Muscle of back (tissue), 11 donors: ENCODE results near the gene ATXN1. TPM values are rescaled to one million over a fixed set of nuclear protein-coding genes. Genes with fewer than 3 reads are reported as not detected.

ENCODE experiments used
- DNase-seq, 3 donors: peaks; one replicate each; pipeline versions ENCODE4 v3.0.0 to v3.0.0-alpha.2; 2013
- polyA plus RNA-seq, 10 donors: library from polyadenylated mRNA; unstranded; fragments of 120-200 nt; gene quantifications; one replicate each; pipeline ENCODE4 v1.2.1, GENCODE V29; 2013; ENCODE audit not compliant: insufficient read length in 10 of 10

ATXN1 gene
- polyA plus RNA-seq, 10 donors: 13.6 to 16.9 (median 15.0) TPM

DNA sequence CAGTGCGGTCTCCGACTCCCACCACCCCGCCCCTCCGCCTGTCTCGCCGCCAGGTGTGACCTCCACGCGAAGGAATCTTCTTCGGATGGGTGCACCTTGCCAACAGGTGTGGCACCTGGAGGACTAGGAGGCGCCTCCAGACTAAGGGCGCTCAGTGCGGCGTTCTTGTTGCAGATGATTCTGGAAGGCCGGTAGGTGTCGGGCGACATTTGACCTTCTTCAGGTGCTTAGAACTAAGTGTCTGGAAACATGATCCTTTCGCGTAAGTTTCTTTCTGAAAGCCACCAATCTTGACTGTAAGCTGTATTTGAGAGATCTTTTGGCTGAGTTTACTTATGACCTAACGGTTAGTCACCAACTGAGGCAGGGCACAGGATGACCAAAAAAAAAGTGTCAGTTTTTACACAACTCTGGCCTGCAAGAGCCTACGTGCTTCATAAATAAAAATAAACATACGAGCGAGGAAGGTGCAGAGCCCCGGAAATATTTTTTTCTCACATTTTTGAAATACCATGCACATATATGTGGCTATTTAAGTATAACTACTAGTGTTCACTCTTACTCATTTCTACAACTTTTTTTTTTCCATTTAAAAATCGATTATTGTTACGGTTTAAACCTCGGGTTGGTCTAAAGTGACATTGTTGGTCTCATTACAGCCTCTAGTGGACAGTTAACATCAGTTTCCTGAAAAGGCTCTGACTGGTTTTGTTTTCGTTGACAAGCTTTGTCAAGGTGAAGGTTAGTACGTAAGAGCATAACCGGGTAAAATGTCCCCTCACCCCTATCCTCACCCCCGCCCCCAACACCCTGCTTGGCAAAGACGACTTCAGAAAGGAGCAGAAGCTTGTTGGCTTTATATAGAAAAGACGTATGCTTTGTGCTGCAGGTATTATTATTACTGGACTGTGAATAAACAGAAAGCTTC lies 1.6 kb upstream of the ATXN1 start:
- peak; percentile 57 to 83 (median 82) for DNase-seq

DNA sequence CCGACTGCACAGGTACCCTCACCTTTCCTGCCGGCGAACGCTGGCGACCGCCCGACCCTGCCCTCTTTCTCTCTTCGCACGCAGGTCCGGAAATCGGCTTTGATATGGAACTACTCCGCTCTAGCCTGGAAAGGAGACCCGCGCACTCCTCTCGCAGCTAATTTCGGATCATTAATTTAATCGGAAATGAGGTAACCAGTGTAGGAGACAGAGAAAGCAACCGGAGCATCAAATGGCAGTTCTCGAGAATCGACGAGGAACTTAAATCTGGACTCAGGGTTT lies 949 bp upstream of the ATXN1 start:
- DNase-seq: peak in 1 of 3 donors; percentile 25

DNA sequence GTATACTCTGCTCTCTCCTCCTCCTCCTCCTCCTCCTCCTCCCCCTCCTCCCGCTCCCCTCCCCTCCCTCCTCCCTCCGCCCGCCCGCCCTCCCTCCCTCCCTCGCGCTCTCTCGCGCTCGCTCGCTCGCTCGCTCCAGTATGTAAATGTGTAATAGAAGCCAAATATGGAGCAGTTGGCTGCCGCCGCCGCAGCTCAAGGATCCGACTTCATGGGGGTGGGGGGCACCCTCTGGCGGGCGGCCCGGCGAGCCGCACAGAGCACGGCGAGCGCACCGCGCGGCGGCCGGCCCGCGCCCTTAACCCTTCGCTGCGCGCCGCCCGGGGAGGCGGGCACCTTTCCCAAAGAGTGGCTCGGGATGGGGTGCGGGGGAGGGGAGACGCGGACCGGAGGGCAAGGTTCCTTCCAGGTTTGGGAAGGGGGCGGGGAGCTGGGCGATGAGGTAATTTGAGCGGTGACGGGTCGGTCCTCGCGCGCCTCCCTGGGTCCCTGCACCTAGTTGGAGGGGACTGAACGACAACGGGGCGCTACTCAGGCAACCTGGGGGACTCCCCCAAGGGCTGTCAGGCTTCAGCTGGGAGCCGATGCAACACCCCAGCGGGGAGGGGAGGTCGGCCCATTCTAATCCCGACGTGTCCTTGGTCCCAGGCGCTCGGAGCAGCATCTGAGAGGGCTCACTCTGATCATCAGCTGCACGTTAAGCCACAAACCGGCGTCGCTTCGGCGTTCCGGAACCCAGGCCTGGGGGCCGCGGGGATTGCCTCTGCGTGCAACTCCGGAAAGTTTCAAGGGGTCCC lies 409 bp upstream of the ATXN1 start:
- DNase-seq: peak; percentile 87 to 94 (median 93)

GRCh38 chr6:16759646-16760515 lies 1.4 kb downstream of the ATXN1 start:
- DNase-seq: peak; percentile 84 to 96 (median 89)

DNA sequence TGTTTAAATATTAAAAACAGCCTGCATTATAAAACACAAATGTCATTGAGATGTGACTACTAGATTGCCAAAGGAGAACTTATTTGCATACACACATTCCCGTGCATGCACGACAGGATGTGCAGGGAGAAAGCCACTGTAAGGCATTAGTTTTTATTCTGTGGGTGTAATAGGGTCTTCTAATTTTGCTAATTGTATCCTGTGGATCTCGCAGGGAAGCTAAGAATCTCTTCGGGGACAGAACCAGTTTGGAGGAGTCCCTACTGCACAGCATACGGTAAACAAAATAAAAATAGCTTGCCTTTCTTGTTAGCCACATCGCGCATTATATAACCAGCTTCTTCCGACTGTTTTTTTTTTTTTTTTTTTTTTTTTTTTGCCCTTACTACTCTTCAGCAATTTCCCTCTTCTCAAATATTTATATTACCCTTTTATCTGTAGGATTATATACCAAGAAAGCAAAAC lies 2.0 kb downstream of the ATXN1 start:
- DNase-seq: peak in 2 of 3 donors; percentile 49 to 84

GRCh38 chr6:16758163-16758975 lies 2.9 kb downstream of the ATXN1 start:
- DNase-seq: peak in 1 of 3 donors; percentile 64

GRCh38 chr6:16757332-16757731 lies 3.9 kb downstream of the ATXN1 start:
- no peak for DNase-seq

GRCh38 chr6:16756660-16757255 lies 4.5 kb downstream of the ATXN1 start:
- DNase-seq: no peak

GRCh38 chr6:16755544-16755943 lies 5.7 kb downstream of the ATXN1 start:
- DNase-seq: no peak

- DNase-seq: no peak
Observed at GRCh38 chr6:16754876-16755275, 6.4 kb downstream of the ATXN1 start.

DNA sequence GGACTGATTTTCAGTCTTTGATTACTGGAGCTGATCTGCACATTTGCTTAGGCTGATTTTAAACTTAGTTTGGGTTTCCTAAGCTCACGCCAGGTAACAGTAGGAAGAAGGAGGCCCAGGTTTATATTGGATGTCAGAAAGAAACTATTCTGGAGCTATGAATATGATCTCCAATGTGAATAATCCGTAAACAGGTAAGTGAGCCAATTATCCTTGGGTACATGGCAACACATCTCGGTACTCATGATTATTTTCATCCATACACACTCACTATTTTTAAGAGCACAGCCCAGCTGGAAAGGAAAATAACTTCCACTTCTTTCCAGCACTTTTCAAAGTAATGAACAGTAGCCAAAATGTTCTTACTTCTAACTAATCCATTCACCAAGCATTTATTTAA lies 7.0 kb downstream of the ATXN1 start:
- DNase-seq: no peak

DNA sequence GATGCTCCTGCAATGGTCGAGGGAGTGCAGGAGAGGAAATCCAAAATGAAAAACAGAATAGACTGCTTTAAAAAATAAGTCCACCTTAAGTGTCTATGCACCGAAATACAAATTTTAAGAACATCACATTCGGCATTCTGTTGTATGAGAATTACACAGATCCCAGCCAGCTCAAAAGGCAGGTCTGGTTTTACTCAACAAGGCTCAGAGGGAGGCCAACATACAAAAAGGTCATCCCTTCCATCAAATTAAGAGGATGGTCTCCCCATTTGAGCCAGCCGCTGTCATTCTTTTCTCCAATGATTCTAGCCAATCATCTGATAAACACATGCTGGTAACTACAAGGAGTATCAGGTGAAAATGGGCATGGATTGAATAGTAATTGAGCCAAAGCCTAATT lies 7.9 kb downstream of the ATXN1 start:
- no peak for DNase-seq

- DNase-seq: peak in 2 of 3 donors; percentile 36 to 74
Observed at GRCh38 chr6:16752206-16752866, 8.9 kb downstream of the ATXN1 start.

GRCh38 chr6:16751251-16751946 lies 9.9 kb downstream of the ATXN1 start:
- DNase-seq: no peak

- DNase-seq: no peak
Observed at GRCh38 chr6:16750566-16750965, 10.7 kb downstream of the ATXN1 start.

DNA sequence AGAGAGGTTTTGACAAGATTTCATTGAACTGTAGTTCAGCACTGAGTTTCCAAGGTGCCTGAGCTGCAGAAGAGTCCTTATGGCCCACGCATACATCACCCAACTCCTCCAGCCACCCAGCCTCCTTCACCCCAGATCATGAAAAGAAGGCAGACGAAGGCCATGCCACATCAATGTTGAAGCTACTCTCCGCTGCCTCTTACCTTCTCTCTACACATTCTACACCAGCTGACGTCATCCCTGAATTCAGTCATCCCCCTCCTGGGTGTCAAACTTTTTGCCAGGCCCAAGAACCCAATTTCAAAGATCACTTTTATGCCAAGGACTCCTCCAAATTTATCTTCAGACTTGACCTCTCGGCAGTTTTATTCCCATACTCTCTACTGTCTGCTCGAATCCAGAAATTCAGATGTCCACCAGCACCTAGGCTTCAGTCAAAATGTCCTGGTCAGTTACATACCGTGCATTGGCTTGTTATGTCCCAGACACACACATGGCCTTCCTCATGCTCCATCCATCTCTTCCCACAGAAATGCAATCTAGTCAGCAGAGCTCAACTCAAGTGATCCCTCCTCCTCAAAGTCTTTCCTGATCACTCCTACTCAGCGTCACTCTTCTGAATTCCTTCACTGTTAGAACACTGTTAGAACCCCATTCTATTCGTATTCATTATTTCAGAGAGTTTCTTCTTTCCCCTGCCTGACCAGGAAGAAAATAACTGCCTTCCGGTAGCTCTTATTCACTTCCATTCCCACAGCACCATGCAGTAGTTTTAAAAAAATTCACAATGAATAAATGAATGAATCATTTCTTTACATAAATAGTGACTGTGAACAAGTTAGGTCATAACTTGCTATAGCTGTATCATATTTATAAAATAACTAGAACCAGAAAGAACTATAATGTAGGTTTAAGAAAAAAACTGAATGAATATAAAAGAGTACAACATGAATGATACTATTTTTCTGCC lies 11.5 kb downstream of the ATXN1 start:
- no peak for DNase-seq

DNA sequence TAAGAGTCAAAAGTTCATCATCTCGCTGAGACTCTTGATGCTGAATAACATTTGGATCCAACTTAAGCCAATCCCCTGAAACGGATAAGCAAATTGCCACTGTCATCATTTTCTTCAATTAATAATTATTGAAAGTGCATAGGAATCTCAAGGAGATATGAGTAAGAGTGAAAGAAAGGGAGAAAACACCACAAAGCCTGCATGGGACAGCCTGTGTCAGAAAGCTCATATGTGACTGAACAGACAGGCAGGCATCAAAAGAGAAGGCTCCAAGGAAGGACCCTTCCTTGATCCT lies 13.3 kb downstream of the ATXN1 start:
- no peak for DNase-seq
